ENCODE measurements around the gene FAM9C.
"Not testable (repeated sequence)": the region's sequence is repeated elsewhere in the genome, so short reads cannot be mapped to it uniquely, and the experiment has no call there.

The FAM9C gene

DNA sequence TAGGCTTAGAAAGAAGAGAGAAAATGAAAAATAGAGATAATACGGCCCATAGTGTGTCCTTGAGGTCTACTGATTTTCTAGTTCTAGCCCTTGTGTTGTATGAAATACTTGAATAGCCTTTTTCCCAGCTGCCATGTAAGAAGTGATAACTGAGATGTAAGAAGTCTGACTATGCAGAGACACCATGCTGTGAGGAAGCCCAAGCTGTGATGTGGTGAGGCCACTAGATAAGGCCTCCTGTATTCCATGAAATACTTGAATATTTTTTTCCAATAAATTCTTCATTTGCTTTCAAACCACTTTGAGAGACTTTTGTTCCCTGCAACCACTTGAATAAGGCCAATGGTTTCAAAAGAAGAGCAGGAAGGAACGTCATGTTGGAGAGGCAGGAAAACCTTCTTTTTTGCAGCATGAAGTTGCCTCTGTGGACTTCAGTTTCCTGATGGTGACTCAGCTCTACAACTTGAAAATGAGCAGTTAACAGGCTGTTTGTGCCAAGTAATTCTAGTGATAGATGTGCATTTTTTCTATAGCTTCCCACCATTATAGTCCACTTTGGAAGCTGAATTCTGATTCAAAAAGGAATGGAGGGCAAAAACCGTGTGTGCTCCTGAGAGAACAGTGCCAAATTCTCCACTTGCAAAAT, 25.5 kb upstream of the FAM9C start:
- Histone ChIP-seq H3K4me1 (ENCODE audit: control insufficient read depth, insufficient read depth, low read length) (no peaks in the 10 kb centered on the region), H3K27me3 (ENCODE audit: control insufficient read depth, insufficient read depth, low read length) (no peaks in the 10 kb centered on the region), H3K9me3 (replicated peaks; ENCODE audit: low read length) (no peaks in the 10 kb centered on the region), H3K36me3 (ENCODE audit: insufficient read depth, low read length) (no peaks in the 10 kb centered on the region), H3K4me3 (ENCODE audit: low read length) (no peak overlapping the region), H3K9ac (ENCODE audit: low read depth, low read length) (no peak overlapping the region), H3K4me2 (ENCODE audit: low read length) (no peak overlapping the region)

DNA sequence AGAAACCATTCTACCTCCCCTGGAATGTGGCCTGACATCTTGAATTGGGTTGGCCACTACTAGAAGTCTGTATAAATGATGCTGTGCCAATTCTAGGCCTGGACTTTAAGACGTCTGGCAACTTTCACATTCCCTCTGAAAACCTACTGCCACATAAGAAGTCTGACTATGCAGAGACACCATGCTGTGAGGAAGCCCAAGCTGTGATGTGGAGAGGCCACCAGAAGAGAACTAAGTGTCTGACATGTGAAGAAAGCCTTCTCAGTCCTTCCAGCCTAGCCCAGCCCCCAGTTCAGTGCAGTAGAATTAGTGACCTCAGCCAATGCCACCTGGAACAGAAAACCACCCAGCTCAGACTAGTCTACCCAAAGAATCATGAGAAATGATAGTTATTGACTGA, 24.2 kb upstream of the FAM9C start:
- H3K4me3 ChIP-seq (ENCODE audit: low read length): no peak overlapping the region
- no peaks in the 10 kb centered on the region for H3K36me3 ChIP-seq (ENCODE audit: insufficient read depth, low read length)
- no peaks in the 10 kb centered on the region for H3K9me3 ChIP-seq (replicated peaks; ENCODE audit: low read length)
- no peaks in the 10 kb centered on the region for H3K27me3 ChIP-seq (ENCODE audit: control insufficient read depth, insufficient read depth, low read length)
- no peak overlapping the region for H3K9ac ChIP-seq (ENCODE audit: low read depth, low read length)
- H3K4me1 ChIP-seq (ENCODE audit: control insufficient read depth, insufficient read depth, low read length): no peaks in the 10 kb centered on the region
- H3K4me2 ChIP-seq (ENCODE audit: low read length): no peak overlapping the region

DNA sequence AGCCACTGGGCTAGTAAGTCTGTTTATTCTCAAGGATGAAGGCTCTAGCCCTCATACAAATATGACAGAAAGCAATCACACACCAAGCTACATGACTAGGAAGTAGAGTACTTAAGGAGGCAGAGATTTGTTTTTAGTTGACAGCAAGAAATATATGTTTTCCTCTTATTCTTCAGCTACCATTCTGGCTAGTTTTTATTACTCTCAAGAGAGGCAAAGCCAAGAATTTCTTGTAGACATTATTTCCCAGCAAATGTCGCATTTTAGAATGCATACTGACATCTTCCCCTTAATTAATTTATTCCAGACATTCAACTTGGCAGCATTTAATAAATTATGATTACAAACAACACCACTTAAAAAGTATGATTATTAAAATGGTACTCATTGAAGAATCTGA, 23.4 kb upstream of the FAM9C start:
- no peaks in the 10 kb centered on the region for H3K36me3 ChIP-seq (ENCODE audit: insufficient read depth, low read length)
- H3K4me3 ChIP-seq (ENCODE audit: low read length): no peak overlapping the region

DNA sequence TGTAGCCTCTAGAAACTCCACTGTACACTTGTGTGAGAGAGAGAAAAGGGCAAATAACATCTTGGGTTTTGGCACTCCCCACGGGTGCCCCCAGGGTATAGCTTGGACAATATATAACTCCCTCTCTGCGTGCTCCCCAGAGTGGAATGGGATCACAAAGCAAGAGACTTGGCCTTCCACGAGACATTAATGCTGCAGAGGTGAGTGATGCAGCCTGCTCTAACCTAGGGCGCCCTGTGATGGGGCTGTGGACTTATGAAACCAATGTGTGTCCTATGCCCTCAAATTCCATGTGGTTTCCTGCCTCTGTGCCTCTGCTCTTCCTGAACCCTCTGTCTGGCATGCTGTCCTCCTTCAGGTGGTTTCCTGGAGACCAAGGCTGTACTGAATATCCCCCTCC, 22.0 kb upstream of the FAM9C start:
- Histone ChIP-seq H3K36me3 (ENCODE audit: insufficient read depth, low read length) (no peaks in the 10 kb centered on the region), H3K4me3 (ENCODE audit: low read length) (no peak overlapping the region), H3K9me3 (replicated peaks; ENCODE audit: low read length) (no peaks in the 10 kb centered on the region), H3K4me2 (ENCODE audit: low read length) (no peak overlapping the region), H3K9ac (ENCODE audit: low read depth, low read length) (no peak overlapping the region), H3K4me1 (ENCODE audit: control insufficient read depth, insufficient read depth, low read length) (no peaks in the 10 kb centered on the region), H3K27me3 (ENCODE audit: control insufficient read depth, insufficient read depth, low read length) (no peaks in the 10 kb centered on the region)

More for the DNA sequence above, 23.4 kb upstream of the FAM9C start:
- H3K4me2 ChIP-seq (ENCODE audit: low read length): no peak overlapping the region
- no peak overlapping the region for H3K9ac ChIP-seq (ENCODE audit: low read depth, low read length)
- H3K4me1 ChIP-seq (ENCODE audit: control insufficient read depth, insufficient read depth, low read length): no peaks in the 10 kb centered on the region
- H3K9me3 ChIP-seq (replicated peaks; ENCODE audit: low read length): no peaks in the 10 kb centered on the region
- H3K27me3 ChIP-seq (ENCODE audit: control insufficient read depth, insufficient read depth, low read length): no peaks in the 10 kb centered on the region

DNA sequence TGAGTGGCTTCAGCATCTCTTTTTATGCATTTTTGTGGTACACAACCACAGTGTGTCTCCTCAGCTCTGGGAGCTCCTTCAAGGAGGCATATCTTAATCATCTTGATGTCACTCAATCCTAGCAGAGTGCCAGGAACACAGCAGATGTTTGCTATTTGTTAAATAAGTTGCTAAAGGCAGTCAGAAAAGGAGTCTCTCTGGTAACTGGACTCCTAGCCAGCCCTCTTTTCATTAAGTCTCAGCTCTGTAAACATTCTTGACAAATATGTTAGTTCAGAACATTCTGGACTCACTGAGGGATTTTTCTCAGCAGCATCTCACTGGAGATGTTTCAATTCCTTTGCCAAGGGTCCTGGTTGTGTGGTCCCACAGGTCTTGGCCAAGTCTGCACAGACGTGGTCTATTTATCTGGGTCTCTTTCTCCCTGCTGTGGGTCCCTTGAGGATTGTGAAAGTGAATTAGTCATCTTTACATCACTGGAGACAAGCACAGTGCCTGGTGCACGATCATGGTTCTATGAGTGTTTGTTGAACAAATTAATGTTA, 20.3 kb upstream of the FAM9C start:
- Histone ChIP-seq H3K9ac (ENCODE audit: low read depth, low read length) (no peak overlapping the region), H3K9me3 (replicated peaks; ENCODE audit: low read length) (no peaks in the 10 kb centered on the region)

DNA sequence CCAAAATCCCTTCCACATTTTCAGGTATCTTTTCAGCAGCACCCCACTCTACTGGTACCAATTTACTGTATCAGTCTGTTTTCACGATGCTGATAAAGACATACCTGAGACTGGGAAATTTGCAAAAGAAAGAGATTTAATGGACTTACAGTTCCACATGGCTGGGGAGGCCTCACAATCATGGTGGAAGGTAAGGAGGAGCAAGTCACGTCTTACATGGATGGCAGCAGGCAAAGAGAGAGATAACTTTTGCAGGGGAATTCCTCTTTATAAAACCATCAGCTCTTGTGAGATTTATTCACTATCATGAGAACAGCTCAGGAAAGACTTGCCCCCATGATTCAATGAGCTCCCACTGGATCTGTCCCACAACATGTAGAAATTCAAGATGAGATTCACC, 18.7 kb upstream of the FAM9C start:
- not testable (repeated sequence) for H3K27me3 ChIP-seq (ENCODE audit: control insufficient read depth, insufficient read depth, low read length); H3K9ac ChIP-seq (ENCODE audit: low read depth, low read length); H3K36me3 ChIP-seq (ENCODE audit: insufficient read depth, low read length); H3K4me2 ChIP-seq (ENCODE audit: low read length); H3K9me3 ChIP-seq (replicated peaks; ENCODE audit: low read length); H3K4me3 ChIP-seq (ENCODE audit: low read length)
- peaks cover 15% of the 10 kb centered on the region for H3K4me1 ChIP-seq (ENCODE audit: control insufficient read depth, insufficient read depth, low read length)

More for the DNA sequence above, 20.3 kb upstream of the FAM9C start:
- no peak overlapping the region for H3K4me3 ChIP-seq (ENCODE audit: low read length)
- no peaks in the 10 kb centered on the region for H3K36me3 ChIP-seq (ENCODE audit: insufficient read depth, low read length)
- H3K27me3 ChIP-seq (ENCODE audit: control insufficient read depth, insufficient read depth, low read length): no peaks in the 10 kb centered on the region
- H3K4me2 ChIP-seq (ENCODE audit: low read length): no peak overlapping the region
- H3K4me1 ChIP-seq (ENCODE audit: control insufficient read depth, insufficient read depth, low read length): peaks cover 10% of the 10 kb centered on the region

DNA sequence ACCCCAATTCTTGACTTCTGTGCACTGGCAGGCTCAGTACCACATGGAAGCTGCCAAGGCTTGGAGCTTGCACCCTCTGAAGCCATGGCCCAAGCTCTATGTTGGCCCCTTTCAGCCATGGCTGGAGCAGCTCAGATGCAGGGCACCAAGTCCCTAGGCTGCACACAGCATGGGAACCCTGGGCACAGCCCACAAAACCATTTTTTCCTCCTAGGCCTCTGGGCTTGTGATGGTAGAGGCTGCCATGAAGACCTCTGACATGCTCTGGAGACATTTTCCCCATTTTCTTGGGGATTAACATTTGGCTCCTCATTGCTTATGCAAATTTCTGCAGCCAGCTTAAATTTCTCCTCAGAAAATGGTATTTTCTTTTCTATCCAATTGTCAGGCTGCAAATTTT, 17.9 kb upstream of the FAM9C start:
- H3K36me3 ChIP-seq (ENCODE audit: insufficient read depth, low read length); H3K4me3 ChIP-seq (ENCODE audit: low read length); H3K27me3 ChIP-seq (ENCODE audit: control insufficient read depth, insufficient read depth, low read length); H3K4me2 ChIP-seq (ENCODE audit: low read length); H3K9me3 ChIP-seq (replicated peaks; ENCODE audit: low read length); H3K9ac ChIP-seq (ENCODE audit: low read depth, low read length): not testable (repeated sequence)
- peaks cover 15% of the 10 kb centered on the region for H3K4me1 ChIP-seq (ENCODE audit: control insufficient read depth, insufficient read depth, low read length)

DNA sequence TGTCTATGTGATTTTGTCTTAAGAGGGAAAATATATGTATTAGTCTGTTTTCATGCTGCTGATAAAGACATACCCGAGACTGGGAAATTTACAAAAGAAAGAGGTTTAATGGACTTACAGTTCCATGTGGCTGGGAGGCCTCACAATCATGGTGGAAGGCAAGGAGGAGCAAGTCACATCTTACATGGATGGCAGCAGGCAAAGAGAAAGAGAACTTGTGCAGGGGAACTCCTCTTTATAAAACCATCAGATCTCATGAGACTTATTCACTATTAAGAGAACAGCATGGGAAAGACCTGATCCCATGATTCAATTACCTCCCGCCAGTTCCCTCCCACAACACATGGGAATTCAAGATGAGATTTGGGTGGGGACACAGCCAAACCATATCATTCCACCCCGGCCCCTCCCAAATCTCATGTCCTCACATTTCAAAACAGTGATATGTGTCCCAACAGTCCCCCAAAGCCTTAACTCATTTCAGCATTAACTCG, 16.8 kb upstream of the FAM9C start:
- not testable (repeated sequence) for H3K27me3 ChIP-seq (ENCODE audit: control insufficient read depth, insufficient read depth, low read length); H3K36me3 ChIP-seq (ENCODE audit: insufficient read depth, low read length); H3K9ac ChIP-seq (ENCODE audit: low read depth, low read length); H3K9me3 ChIP-seq (replicated peaks; ENCODE audit: low read length); H3K4me3 ChIP-seq (ENCODE audit: low read length); H3K4me2 ChIP-seq (ENCODE audit: low read length)
- H3K4me1 ChIP-seq (ENCODE audit: control insufficient read depth, insufficient read depth, low read length): peaks cover 15% of the 10 kb centered on the region

DNA sequence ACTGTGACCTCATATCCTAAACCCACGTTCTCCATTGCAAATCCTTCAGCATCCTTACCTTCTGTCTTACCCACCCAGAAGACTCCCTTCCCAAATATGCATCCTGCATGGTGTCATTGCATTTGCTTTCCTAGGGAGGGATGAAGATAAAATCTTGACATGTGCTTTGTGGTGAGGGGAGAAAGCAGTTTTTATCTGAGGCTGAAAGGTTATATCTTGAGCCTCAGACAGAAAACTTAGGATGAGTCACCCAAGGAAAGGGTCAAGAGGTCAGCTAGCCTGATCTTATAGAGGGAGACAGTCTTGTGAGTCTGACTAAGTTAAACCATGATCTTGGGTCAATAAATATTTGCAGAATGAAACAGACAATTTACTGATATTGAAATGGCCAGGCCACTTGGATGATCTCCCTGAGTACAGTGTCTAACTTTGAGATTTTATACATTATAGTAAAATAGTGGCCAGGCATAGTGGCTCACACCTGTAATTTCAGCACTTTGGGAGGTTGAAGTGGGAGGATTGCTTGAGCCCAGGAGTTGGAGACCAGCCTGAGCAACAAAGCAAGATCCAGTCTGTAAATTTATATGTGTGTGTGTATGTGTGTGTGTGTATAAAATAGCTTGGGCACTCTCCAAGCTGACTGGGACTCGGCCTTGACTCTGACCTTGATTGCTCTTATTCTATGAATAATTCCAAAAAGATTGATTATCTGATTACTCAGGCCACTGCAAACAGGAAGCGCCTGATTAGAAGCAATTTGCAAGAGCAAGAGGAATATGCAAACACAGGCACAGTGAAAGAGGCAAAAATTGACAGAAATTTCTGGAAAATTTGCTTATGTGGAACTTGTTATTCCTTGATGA, 15.4 kb upstream of the FAM9C start:
- Histone ChIP-seq H3K4me2 (ENCODE audit: low read length) (no peak overlapping the region), H3K9ac (ENCODE audit: low read depth, low read length) (no peak overlapping the region), H3K36me3 (ENCODE audit: insufficient read depth, low read length) (no peaks in the 10 kb centered on the region), H3K4me1 (ENCODE audit: control insufficient read depth, insufficient read depth, low read length) (peaks cover 15% of the 10 kb centered on the region), H3K4me3 (ENCODE audit: low read length) (no peak overlapping the region), H3K27me3 (ENCODE audit: control insufficient read depth, insufficient read depth, low read length) (no peaks in the 10 kb centered on the region), H3K9me3 (replicated peaks; ENCODE audit: low read length) (no peaks in the 10 kb centered on the region)

DNA sequence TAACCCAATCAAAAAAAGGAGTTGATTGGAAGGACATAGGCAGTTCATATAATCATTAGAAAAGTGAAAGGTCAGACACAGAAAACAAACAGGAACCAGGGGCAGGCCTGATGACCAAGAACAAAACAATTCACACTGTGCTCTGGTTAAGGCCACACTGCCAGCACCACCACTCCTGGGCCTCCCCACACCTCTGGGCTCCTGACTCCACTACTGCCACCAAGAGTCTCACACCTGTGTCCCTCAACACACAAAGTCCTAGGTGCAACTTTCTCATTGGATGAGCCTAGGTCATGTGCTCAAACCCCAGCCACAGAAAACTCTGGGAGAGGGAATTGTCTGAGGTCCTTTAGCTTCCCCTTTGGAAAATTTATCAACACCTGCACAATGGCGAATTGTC, 11.1 kb upstream of the FAM9C start:
- no peaks in the 10 kb centered on the region for H3K27me3 ChIP-seq (ENCODE audit: control insufficient read depth, insufficient read depth, low read length)
- no peaks in the 10 kb centered on the region for H3K9me3 ChIP-seq (replicated peaks; ENCODE audit: low read length)
- H3K36me3 ChIP-seq (ENCODE audit: insufficient read depth, low read length): no peaks in the 10 kb centered on the region
- H3K4me1 ChIP-seq (ENCODE audit: control insufficient read depth, insufficient read depth, low read length): peaks cover 13% of the 10 kb centered on the region
- H3K4me2 ChIP-seq (ENCODE audit: low read length): no peak overlapping the region
- no peak overlapping the region for H3K4me3 ChIP-seq (ENCODE audit: low read length)
- H3K9ac ChIP-seq (ENCODE audit: low read depth, low read length): no peak overlapping the region

DNA sequence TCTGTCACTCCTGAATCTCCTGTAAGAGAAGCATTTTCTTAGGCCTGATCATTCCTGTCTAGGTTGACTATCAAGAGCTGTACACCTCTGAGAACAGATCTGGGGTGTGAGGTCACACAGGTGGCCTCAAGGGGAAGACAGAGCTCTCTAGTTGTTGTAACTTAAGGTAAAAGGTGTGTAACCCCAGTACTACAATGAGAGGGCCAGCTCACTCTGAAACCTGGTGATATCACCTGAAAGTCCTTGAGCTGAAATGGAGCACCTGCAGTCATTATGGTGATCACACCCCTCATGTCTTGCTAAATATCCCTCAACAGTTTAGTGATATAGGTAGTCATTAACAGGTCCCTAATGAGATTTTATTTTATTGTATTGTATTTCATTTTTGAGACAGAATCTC, 8.8 kb upstream of the FAM9C start:
- Histone ChIP-seq H3K4me1 (ENCODE audit: control insufficient read depth, insufficient read depth, low read length) (peaks cover 8% of the 10 kb centered on the region), H3K9me3 (replicated peaks; ENCODE audit: low read length) (no peaks in the 10 kb centered on the region), H3K9ac (ENCODE audit: low read depth, low read length) (no peak overlapping the region), H3K27me3 (ENCODE audit: control insufficient read depth, insufficient read depth, low read length) (no peaks in the 10 kb centered on the region), H3K4me2 (ENCODE audit: low read length) (no peak overlapping the region), H3K4me3 (ENCODE audit: low read length) (no peak overlapping the region), H3K36me3 (ENCODE audit: insufficient read depth, low read length) (no peaks in the 10 kb centered on the region)
